HepG2 (cell line): ENCODE measurements around the gene CHPF. TPM values are rescaled to one million over a fixed set of nuclear protein-coding genes. Genes with fewer than 3 reads are reported as not detected.

Experiments used
- ATAC-seq: fragments of 200-7000 bp; cut with Tn5 transposase; 3 replicates; pipeline ENCODE4 v1.9.1; 2020; ENCODE audit warnings: mild to moderate bottlenecking, moderate library complexity
- BruUV-seq: library from RNA; stranded (reverse); fragments of 400-500 nt; replicated peaks from 2 replicates; lab custom pipeline; 2021; lab: Mats Ljungman, UMichigan
- CTCF ChIA-PET: fragments of 300-600 bp; formaldehyde crosslinking; extraction: SDS; loops from one replicate; lab custom pipeline; 2021; ENCODE audit warnings: low total read pairs, inconsistent platforms, low intra/inter-chr PET ratio; lab: Yijun Ruan, JAX
- POLR2A ChIA-PET: fragments of 350-600 bp; sonication (Branson Sonifier 250); formaldehyde crosslinking; loops from one replicate; lab custom pipeline; 2020; ENCODE audit warnings: antibody characterized with exemption, inconsistent platforms; lab: Yijun Ruan, JAX
- DNase-seq: peaks from one replicate; pipeline ENCODE4 v3.0.0-alpha.2; 2015; ENCODE audit warnings: low spot score
- FAIRE-seq: peaks from 3 replicates; lab custom pipeline; 2011; peaks lifted over from hg19 to GRCh38; lab: Jason Lieb, UNC
- H2AFZ ChIP-seq: one replicate; pipeline ENCODE4 v1.6.1; 2011; ENCODE audit warnings: low read length, inconsistent platforms
- H3K27ac ChIP-seq: fragments of 300-600 bp; 3 replicates; pipeline ENCODE4 v1.8.0; 2011; ENCODE audit warnings: mixed run types, mild to moderate bottlenecking, mixed read lengths, low read length, inconsistent platforms; ENCODE audit not compliant: insufficient read depth; ENCODE audit errors: extremely low read length
- H3K27me3 ChIP-seq, 2 experiments: fragments of 200-600 bp in 1 of 2; 2 replicates in 1 of 2; 3 replicates in 1 of 2; pipeline versions ENCODE4 v1.6.0 to v1.8.0; 2011; ENCODE audit warnings: low read length in 2 of 2, mild to moderate bottlenecking in 2 of 2, moderate library complexity in 2 of 2, inconsistent platforms in 1 of 2; ENCODE audit not compliant: insufficient read depth in 2 of 2, control insufficient read depth in 1 of 2
- H3K36me3 ChIP-seq, 2 experiments: fragments of 200-600 bp in 1 of 2; replicated peaks in 1 of 2; 2 replicates in 1 of 2; 3 replicates in 1 of 2; pipeline versions ENCODE4 v1.5.1 to v1.8.0; 2011; ENCODE audit warnings: low read length in 2 of 2, inconsistent platforms in 1 of 2; ENCODE audit not compliant: insufficient read depth in 2 of 2, control insufficient read depth in 1 of 2
- H3K4me1 ChIP-seq: 2 replicates; pipeline ENCODE4 v1.5.1; 2012; ENCODE audit warnings: low read length, inconsistent platforms; ENCODE audit not compliant: insufficient read depth
- H3K4me2 ChIP-seq: 2 replicates; pipeline ENCODE4 v1.6.0; 2011; ENCODE audit warnings: low read depth, low read length, inconsistent platforms
- H3K4me3 ChIP-seq, 3 experiments: fragments of 200-600 bp in 1 of 3; sonication (generic), shearing (Covaris generic) in 1 of 3; replicated peaks in 1 of 3; 2 replicates each; pipeline ENCODE4 v1.5.1; 2011 to 2016; ENCODE audit warnings: low read length in 3 of 3, inconsistent platforms in 2 of 3, low read depth in 2 of 3, mild to moderate bottlenecking in 2 of 3, control low read depth in 1 of 3, mixed read lengths in 1 of 3; ENCODE audit not compliant: insufficient read depth in 1 of 3
- H3K79me2 ChIP-seq: one replicate; pipeline ENCODE4 v1.6.1; 2011; ENCODE audit warnings: low read length, inconsistent platforms; ENCODE audit not compliant: insufficient read depth
- H3K9ac ChIP-seq: 2 replicates; pipeline ENCODE4 v1.6.0; 2011; ENCODE audit warnings: mild to moderate bottlenecking, low read depth, low read length, inconsistent platforms; ENCODE audit not compliant: insufficient read depth
- H3K9me3 ChIP-seq: 2 replicates; pipeline ENCODE4 v1.5.1; 2012; ENCODE audit warnings: mild to moderate bottlenecking, low read length
- H4K20me1 ChIP-seq: 2 replicates; pipeline ENCODE4 v1.6.0; 2011; ENCODE audit warnings: inconsistent platforms, mild to moderate bottlenecking, low read length, moderate library complexity; ENCODE audit not compliant: insufficient read depth
- ARHGAP35 ChIP-seq: sonication (generic); formaldehyde crosslinking; IDR thresholded peaks from 2 replicates; pipeline ENCODE4 v1.9.0; 2022; ENCODE audit warnings: mild to moderate bottlenecking, inconsistent platforms, moderate library complexity, missing genetic modification reagents, borderline replicate concordance
- ARID2 ChIP-seq: sonication (generic); formaldehyde crosslinking; IDR thresholded peaks from 2 replicates; pipeline ENCODE4 v1.8.1; 2022; ENCODE audit warnings: mild to moderate bottlenecking, missing genetic modification reagents, borderline replicate concordance
- BCL6 ChIP-seq: IDR thresholded peaks from 2 replicates; pipeline ENCODE4 v1.6.1; 2016; ENCODE audit warnings: missing genetic modification reagents, missing compliant biosample characterization
- CEBPB ChIP-seq: IDR thresholded peaks from 2 replicates; pipeline ENCODE4 v1.6.1; 2011; ENCODE audit warnings: low read depth, low read length, improper control_type of control experiment, borderline replicate concordance
- ELF1 ChIP-seq: sonication (generic); formaldehyde crosslinking; IDR thresholded peaks from 2 replicates; pipeline ENCODE4 v1.4.0; 2020; ENCODE audit warnings: missing genetic modification reagents
- NFATC3 ChIP-seq: sonication (generic); formaldehyde crosslinking; IDR thresholded peaks from 2 replicates; pipeline ENCODE4 v1.5.1; 2020; ENCODE audit warnings: mild to moderate bottlenecking, missing genetic modification reagents
- TBP ChIP-seq: sonication (generic); formaldehyde crosslinking; IDR thresholded peaks from 2 replicates; pipeline ENCODE4 v1.5.0; 2020; ENCODE audit warnings: missing genetic modification reagents
- ZFP36L1 ChIP-seq: sonication (generic); formaldehyde crosslinking; IDR thresholded peaks from 2 replicates; pipeline ENCODE4 v1.8.0; 2022; ENCODE audit warnings: mild to moderate bottlenecking, missing genetic modification reagents, moderate library complexity
- ZFX ChIP-seq: sonication (generic); formaldehyde crosslinking; IDR thresholded peaks from 2 replicates; pipeline ENCODE4 v1.4.0; 2020; ENCODE audit warnings: mild to moderate bottlenecking, low read depth, missing genetic modification reagents, moderate library complexity
- WGBS: methylation state at CpG from one replicate; pipeline ENCODE4 v1.1.6; 2017; ENCODE audit warnings: low lambda C conversion rate; 5-methylcytosine and 5-hydroxymethylcytosine counted together
- in situ Hi-C: cut with HindIII; loops from 2 replicates; pipeline ENCODE4 v1.10.0; 2017; ENCODE audit warnings: low pct_unique_long_range_greater_than_20kb; ENCODE audit not compliant: extremely low pct_ligation_motif_present
- intact Hi-C: fragments of 100-400 bp; cut with micrococcal nuclease; formaldehyde crosslinking; loops from one replicate; pipeline ENCODE4 v1.10.0; 2022; ENCODE audit not compliant: unreplicated experiment
- polyA plus RNA-seq, 8 experiments: library from polyadenylated mRNA; depleted of rRNA in 3 of 8; stranded (reverse) in 7 of 8; unstranded in 1 of 8; fragments of >200 nt; fragmentation: Illumina TruSeq in 4 of 8; extraction: Trizol in 4 of 8; gene quantifications; 2 replicates each; pipeline versions ENCODE4 v1.2.1 to v1.2.3, GENCODE V29; 2011 to 2016; ENCODE audit warnings: low read depth in 4 of 8, missing spikeins in 1 of 8, mixed read lengths in 1 of 8; ENCODE audit not compliant: insufficient read depth in 1 of 8
- total RNA-seq, 5 experiments: library from RNA; depleted of rRNA; stranded (reverse); fragments of >200 nt; fragmentation: Illumina TruSeq; extraction: Trizol; gene quantifications; 2 replicates each; pipeline ENCODE4 v1.2.3, GENCODE V29; 2016; ENCODE audit warnings: low read depth in 1 of 5
- TF ChIP-seq, protein P1 (sequence below): sonication (generic); formaldehyde crosslinking; IDR thresholded peaks from 2 replicates; pipeline ENCODE4 v1.5.1; 2020; ENCODE audit warnings: mild to moderate bottlenecking, missing genetic modification reagents, borderline replicate concordance
- TF ChIP-seq, protein P2 (sequence below), 2 experiments: fragments of 450-650 bp in 1 of 2; sonication (generic) in 1 of 2; formaldehyde crosslinking; IDR thresholded peaks; 2 replicates each; pipeline versions ENCODE4 v1.5.0 to v1.8.0; 2020 to 2022; ENCODE audit warnings: mild to moderate bottlenecking in 1 of 2, missing genetic modification reagents in 1 of 2
- TF ChIP-seq, protein P3 (sequence below): sonication (generic); formaldehyde crosslinking; IDR thresholded peaks from 2 replicates; pipeline ENCODE4 v1.8.1; 2023; ENCODE audit warnings: mild to moderate bottlenecking, missing genetic modification reagents

CHPF gene
- total and polyA plus RNA-seq, 2 of the 13 experiments (the other 11 are each of a cell fraction or from before 2014, with no cell fraction given) = 79.6 to 111 TPM

DNA sequence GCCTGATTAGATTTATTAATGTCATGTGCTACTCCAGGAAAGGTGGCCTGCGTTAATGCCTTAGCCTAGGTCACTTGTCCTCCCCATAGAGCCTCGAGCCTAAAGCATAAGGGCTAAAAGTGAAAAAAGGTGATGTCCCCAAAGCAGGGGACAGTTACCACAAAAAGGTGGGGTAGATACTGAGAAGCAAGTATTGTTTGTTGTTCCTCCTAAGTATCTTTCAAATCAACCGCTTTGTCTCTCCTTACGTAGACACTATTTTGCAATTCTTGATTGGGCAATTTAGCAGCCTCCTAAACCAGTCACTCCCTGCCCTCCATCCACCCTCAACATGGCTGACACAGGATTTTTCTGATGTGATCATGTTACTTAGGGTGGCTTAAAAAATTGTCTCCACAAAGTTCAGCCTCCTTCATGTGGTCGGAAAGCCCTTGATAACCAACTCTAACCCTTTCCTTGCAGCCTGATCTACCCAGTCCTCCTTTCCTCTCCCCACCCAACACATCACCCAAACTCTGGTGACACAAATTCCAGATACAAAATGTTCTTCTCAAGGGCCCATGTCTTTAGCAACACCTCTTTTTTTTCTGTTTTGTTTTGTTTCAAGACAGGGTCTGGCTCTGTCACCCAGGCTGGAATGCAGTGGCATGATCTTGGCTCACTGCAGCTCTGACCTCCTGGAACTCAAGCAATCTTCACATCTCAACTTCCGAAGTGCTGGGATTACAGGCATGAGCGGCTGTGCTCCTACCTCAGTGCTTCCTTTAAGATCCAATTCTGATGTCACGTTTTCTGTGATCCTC is 35.4 kb upstream of the CHPF start:
- Histone ChIP-seq H3K79me2 (no peaks in the 10 kb centered on the region), H3K4me2 (no peak overlapping the region), H3K4me3 (no peak overlapping the region), H2AFZ (peak overlapping the region; percentile 74), H3K9ac (no peak overlapping the region), H3K27ac (no peak overlapping the region), H4K20me1 (no peaks in the 10 kb centered on the region), H3K9me3 (no peaks in the 10 kb centered on the region), H3K4me1 (peaks cover 64% of the 10 kb centered on the region), H3K27me3 (no peaks in the 10 kb centered on the region), H3K36me3 (no peaks in the 10 kb centered on the region)
- DNase-seq = no peak
- in situ Hi-C loops (no loop called here), intact Hi-C loops (loop anchor here (5.0 kb wide), 1 partner anchor 48 kb away; the partner anchor contains the start of gene SLC4A3)
- FAIRE-seq = no peak
- 83% methylated on average over 8 of the region's 8 CpGs for whole genome bisulfite sequencing
- no TSS peak for BruUV-seq
- ChIA-PET CTCF (no interaction called here), POLR2A (interaction anchor here (0.6 to 5.5 kb wide), 2 partner anchors 8 to 17 kb away, joined by 3 to 82 read pairs; partner anchors contain the start of genes OBSL1 and STK11IP)
- ATAC-seq = no peak
- TF ChIP-seq, protein P1, sequence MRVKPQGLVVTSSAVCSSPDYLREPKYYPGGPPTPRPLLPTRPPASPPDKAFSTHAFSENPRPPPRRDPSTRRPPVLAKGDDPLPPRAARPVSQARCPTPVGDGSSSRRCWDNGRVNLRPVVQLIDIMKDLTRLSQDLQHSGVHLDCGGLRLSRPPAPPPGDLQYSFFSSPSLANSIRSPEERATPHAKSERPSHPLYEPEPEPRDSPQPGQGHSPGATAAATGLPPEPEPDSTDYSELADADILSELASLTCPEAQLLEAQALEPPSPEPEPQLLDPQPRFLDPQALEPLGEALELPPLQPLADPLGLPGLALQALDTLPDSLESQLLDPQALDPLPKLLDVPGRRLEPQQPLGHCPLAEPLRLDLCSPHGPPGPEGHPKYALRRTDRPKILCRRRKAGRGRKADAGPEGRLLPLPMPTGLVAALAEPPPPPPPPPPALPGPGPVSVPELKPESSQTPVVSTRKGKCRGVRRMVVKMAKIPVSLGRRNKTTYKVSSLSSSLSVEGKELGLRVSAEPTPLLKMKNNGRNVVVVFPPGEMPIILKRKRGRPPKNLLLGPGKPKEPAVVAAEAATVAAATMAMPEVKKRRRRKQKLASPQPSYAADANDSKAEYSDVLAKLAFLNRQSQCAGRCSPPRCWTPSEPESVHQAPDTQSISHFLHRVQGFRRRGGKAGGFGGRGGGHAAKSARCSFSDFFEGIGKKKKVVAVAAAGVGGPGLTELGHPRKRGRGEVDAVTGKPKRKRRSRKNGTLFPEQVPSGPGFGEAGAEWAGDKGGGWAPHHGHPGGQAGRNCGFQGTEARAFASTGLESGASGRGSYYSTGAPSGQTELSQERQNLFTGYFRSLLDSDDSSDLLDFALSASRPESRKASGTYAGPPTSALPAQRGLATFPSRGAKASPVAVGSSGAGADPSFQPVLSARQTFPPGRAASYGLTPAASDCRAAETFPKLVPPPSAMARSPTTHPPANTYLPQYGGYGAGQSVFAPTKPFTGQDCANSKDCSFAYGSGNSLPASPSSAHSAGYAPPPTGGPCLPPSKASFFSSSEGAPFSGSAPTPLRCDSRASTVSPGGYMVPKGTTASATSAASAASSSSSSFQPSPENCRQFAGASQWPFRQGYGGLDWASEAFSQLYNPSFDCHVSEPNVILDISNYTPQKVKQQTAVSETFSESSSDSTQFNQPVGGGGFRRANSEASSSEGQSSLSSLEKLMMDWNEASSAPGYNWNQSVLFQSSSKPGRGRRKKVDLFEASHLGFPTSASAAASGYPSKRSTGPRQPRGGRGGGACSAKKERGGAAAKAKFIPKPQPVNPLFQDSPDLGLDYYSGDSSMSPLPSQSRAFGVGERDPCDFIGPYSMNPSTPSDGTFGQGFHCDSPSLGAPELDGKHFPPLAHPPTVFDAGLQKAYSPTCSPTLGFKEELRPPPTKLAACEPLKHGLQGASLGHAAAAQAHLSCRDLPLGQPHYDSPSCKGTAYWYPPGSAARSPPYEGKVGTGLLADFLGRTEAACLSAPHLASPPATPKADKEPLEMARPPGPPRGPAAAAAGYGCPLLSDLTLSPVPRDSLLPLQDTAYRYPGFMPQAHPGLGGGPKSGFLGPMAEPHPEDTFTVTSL = 0 out of 2 replicates have a peak, but pooled peaks have one; percentile 4
- no peak for TF ChIP-seq ZFP36L1
- peak; percentile 93 for TF ChIP-seq CEBPB
- no peak for TF ChIP-seq ARHGAP35 (CRISPR knock-in tag)
- TF ChIP-seq ARID2 (CRISPR knock-in tag) = 0 out of 2 replicates have a peak, but pooled peaks have one; percentile 19
- TF ChIP-seq, protein P2, sequence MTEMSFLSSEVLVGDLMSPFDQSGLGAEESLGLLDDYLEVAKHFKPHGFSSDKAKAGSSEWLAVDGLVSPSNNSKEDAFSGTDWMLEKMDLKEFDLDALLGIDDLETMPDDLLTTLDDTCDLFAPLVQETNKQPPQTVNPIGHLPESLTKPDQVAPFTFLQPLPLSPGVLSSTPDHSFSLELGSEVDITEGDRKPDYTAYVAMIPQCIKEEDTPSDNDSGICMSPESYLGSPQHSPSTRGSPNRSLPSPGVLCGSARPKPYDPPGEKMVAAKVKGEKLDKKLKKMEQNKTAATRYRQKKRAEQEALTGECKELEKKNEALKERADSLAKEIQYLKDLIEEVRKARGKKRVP (CRISPR knock-in tag; IDR thresholded peaks at IDR 0.05) = no peak
- TF ChIP-seq BCL6 (CRISPR knock-in tag) = 0 out of 2 replicates have a peak, but pooled peaks have one; percentile 20
- TF ChIP-seq NFATC3 (CRISPR knock-in tag) = no peak
- TF ChIP-seq ELF1 = no peak
- TF ChIP-seq TBP = no peak
- no peak for TF ChIP-seq ZFX (CRISPR knock-in tag)
- TF ChIP-seq, protein P3, sequence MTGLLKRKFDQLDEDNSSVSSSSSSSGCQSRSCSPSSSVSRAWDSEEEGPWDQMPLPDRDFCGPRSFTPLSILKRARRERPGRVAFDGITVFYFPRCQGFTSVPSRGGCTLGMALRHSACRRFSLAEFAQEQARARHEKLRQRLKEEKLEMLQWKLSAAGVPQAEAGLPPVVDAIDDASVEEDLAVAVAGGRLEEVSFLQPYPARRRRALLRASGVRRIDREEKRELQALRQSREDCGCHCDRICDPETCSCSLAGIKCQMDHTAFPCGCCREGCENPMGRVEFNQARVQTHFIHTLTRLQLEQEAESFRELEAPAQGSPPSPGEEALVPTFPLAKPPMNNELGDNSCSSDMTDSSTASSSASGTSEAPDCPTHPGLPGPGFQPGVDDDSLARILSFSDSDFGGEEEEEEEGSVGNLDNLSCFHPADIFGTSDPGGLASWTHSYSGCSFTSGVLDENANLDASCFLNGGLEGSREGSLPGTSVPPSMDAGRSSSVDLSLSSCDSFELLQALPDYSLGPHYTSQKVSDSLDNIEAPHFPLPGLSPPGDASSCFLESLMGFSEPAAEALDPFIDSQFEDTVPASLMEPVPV (CRISPR knock-in tag) = 0 out of 2 replicates have a peak, but pooled peaks have one; percentile 37
